Stimulated activated CD4-positive, alpha-beta T cell treated with anti-CD3 and anti-CD28 coated beads, Interleukin-12 subunit alpha, Interleukin-12 subunit beta, amount 100 ng/mL, for 24 hours (primary cell): Measurements from ENCODE around the gene KSR1.

ENCODE experiments used
- DNase-seq, 2 experiments: peaks; one replicate each; pipeline ENCODE4 v3.0.0-alpha.2; 2020; ENCODE audit warnings: low read depth in 2 of 2

The KSR1 gene

GRCh38 chr17:27590864-27591263, 134.6 kb downstream of the KSR1 start:
- no peak for DNase-seq

GRCh38 chr17:27591986-27592385, 135.7 kb downstream of the KSR1 start:
- no peak for DNase-seq

GRCh38 chr17:27593232-27593856, 137.1 kb downstream of the KSR1 start:
- DNase-seq = no peak

GRCh38 chr17:27593857-27594255, 137.6 kb downstream of the KSR1 start:
- no peak for DNase-seq

GRCh38 chr17:27595208-27595607, 139.0 kb downstream of the KSR1 start:
- no peak for DNase-seq

- DNase-seq = no peak
Measured at GRCh38 chr17:27596096-27596495, 139.8 kb downstream of the KSR1 start.

GRCh38 chr17:27596566-27597187, 140.4 kb downstream of the KSR1 start:
- no peak for DNase-seq

GRCh38 chr17:27597188-27597580, 140.9 kb downstream of the KSR1 start:
- no peak for DNase-seq

GRCh38 chr17:27597783-27598320, 141.6 kb downstream of the KSR1 start:
- no peak for DNase-seq

- no peak for DNase-seq
Measured at GRCh38 chr17:27598337-27599050, 142.2 kb downstream of the KSR1 start.

- DNase-seq = no peak
Measured at GRCh38 chr17:27600471-27600870, 144.2 kb downstream of the KSR1 start.

- DNase-seq = peak; percentile 62 to 86
Measured at GRCh38 chr17:27601069-27601974, 145.1 kb downstream of the KSR1 start.

- no peak for DNase-seq
Measured at GRCh38 chr17:27601975-27602302, 145.7 kb downstream of the KSR1 start.

- DNase-seq = peak; percentile 46 to 66
Measured at GRCh38 chr17:27602721-27603420, 146.6 kb downstream of the KSR1 start.

- no peak for DNase-seq
Measured at GRCh38 chr17:27603421-27603770, 147.1 kb downstream of the KSR1 start.

GRCh38 chr17:27603880-27604794, 147.9 kb downstream of the KSR1 start:
- no peak for DNase-seq

GRCh38 chr17:27605409-27605808, 149.2 kb downstream of the KSR1 start:
- DNase-seq = no peak

- DNase-seq = no peak
Measured at GRCh38 chr17:27607521-27608091, 151.4 kb downstream of the KSR1 start.

GRCh38 chr17:27608328-27609230, 152.3 kb downstream of the KSR1 start:
- no peak for DNase-seq
